GM12878 (cell line): ENCODE results near the gene SUB1. TPM values are rescaled to one million over a fixed set of nuclear protein-coding genes. Genes with fewer than 3 reads are reported as not detected.

Experiments used
- ATAC-seq: fragments of 200-7000 bp; cut with Tn5 transposase; 3 replicates; pipeline ENCODE4 v1.9.1; 2020; ENCODE audit warnings: mild to moderate bottlenecking, moderate library complexity
- BruUV-seq: library from RNA; stranded (reverse); fragments of 400-500 nt; replicated peaks from 2 replicates; lab custom pipeline; 2021; lab: Mats Ljungman, UMichigan
- CTCF ChIA-PET: fragments of 300-600 bp; sonication (Branson Sonifier 250); formaldehyde crosslinking; extraction: SDS; loops from one replicate; lab custom pipeline; 2021; ENCODE audit warnings: inconsistent platforms; lab: Yijun Ruan, JAX
- POLR2A ChIA-PET: fragments of 350-600 bp; formaldehyde crosslinking; extraction: SDS; loops from one replicate; lab custom pipeline; 2021; ENCODE audit warnings: inconsistent platforms; lab: Charles Lee
- RAD21 ChIA-PET: fragments of 300-600 bp; sonication (Branson Sonifier 250); formaldehyde crosslinking; loops from one replicate; lab custom pipeline; 2023; ENCODE audit warnings: antibody characterized with exemption; ENCODE audit not compliant: unreplicated experiment; lab: Charles Lee
- SMC1A ChIA-PET: fragments of 300-600 bp; sonication (Branson Sonifier 250); formaldehyde crosslinking; loops from one replicate; lab custom pipeline; 2023; ENCODE audit not compliant: unreplicated experiment, uncharacterized antibody; lab: Charles Lee
- DNase-seq: peaks from one replicate; pipeline ENCODE4 v3.0.0-alpha.2; 2011; ENCODE audit warnings: low read depth, low spot score
- FAIRE-seq: peaks from 3 replicates; lab custom pipeline; 2011; peaks lifted over from hg19 to GRCh38; lab: Jason Lieb, UNC
- H2AFZ ChIP-seq: 2 replicates; pipeline ENCODE4 v1.6.0; 2011; ENCODE audit warnings: low read depth, low read length, control low read depth; ENCODE audit not compliant: control insufficient read depth
- H3K27ac ChIP-seq: 2 replicates; pipeline ENCODE4 v1.5.1; 2011; ENCODE audit warnings: control low read depth; ENCODE audit not compliant: control insufficient read depth, insufficient read depth
- H3K27me3 ChIP-seq, 2 experiments: replicated peaks in 1 of 2; 2 replicates each; pipeline versions ENCODE4 v1.6.0 to v1.6.1; 2011; ENCODE audit warnings: low read length in 1 of 2; ENCODE audit not compliant: control insufficient read depth in 2 of 2, insufficient read depth in 2 of 2
- H3K36me3 ChIP-seq, 2 experiments: 2 replicates each; pipeline ENCODE4 v1.5.1; 2011; ENCODE audit warnings: low read length in 1 of 2; ENCODE audit not compliant: control insufficient read depth in 2 of 2, insufficient read depth in 2 of 2
- H3K4me1 ChIP-seq: 2 replicates; pipeline ENCODE4 v1.6.1; 2011; ENCODE audit warnings: mild to moderate bottlenecking, low read length, moderate library complexity, mixed read lengths; ENCODE audit not compliant: control insufficient read depth, insufficient read depth
- H3K4me2 ChIP-seq: 2 replicates; pipeline ENCODE4 v1.6.0; 2011; ENCODE audit warnings: control low read depth; ENCODE audit not compliant: control insufficient read depth, insufficient read depth
- H3K4me3 ChIP-seq: fragments of 200-600 bp; sonication (generic); 2 replicates; pipeline ENCODE4 v1.5.1; 2016
- H3K79me2 ChIP-seq: 2 replicates; pipeline ENCODE4 v1.6.0; 2011; ENCODE audit warnings: low read length; ENCODE audit not compliant: control insufficient read depth, insufficient read depth
- H3K9ac ChIP-seq: 2 replicates; pipeline ENCODE4 v1.8.0; 2011; ENCODE audit warnings: low read length, control low read depth, mixed read lengths; ENCODE audit not compliant: control insufficient read depth, insufficient read depth
- H3K9me3 ChIP-seq: replicated peaks from 3 replicates; pipeline ENCODE4 v1.5.1; 2011; ENCODE audit warnings: mild to moderate bottlenecking, low read length; ENCODE audit not compliant: control insufficient read depth, insufficient read depth
- H4K20me1 ChIP-seq: 2 replicates; pipeline ENCODE4 v1.6.0; 2011; ENCODE audit not compliant: control insufficient read depth, insufficient read depth
- BHLHE40 ChIP-seq, 2 experiments: fragments of 450-650 bp in 1 of 2; IDR thresholded peaks; 2 replicates each; pipeline ENCODE4 v1.6.1; 2011 to 2017; ENCODE audit warnings: low read depth in 2 of 2, borderline replicate concordance in 1 of 2, improper control_type of control experiment in 1 of 2, low read length in 1 of 2, mild to moderate bottlenecking in 1 of 2
- CBFB ChIP-seq: IDR thresholded peaks from 2 replicates; pipeline ENCODE4 v1.6.1; 2016; ENCODE audit warnings: antibody characterized with exemption, low read depth
- CEBPB ChIP-seq, 2 experiments: fragments of 150-350 bp in 1 of 2; IDR thresholded peaks; 2 replicates each; pipeline ENCODE4 v1.6.1; 2012 to 2014; ENCODE audit warnings: low read depth in 2 of 2, low read length in 2 of 2, borderline replicate concordance in 1 of 2, inconsistent platforms in 1 of 2
- CHD2 ChIP-seq: IDR thresholded peaks from 2 replicates; pipeline ENCODE4 v1.6.1; 2011; ENCODE audit warnings: low read depth, low read length, improper control_type of control experiment, borderline replicate concordance
- CHD4 ChIP-seq: fragments of 200-600 bp; sonication (generic); IDR thresholded peaks from 2 replicates; pipeline ENCODE4 v1.6.1; 2016; ENCODE audit warnings: mild to moderate bottlenecking
- HDAC6 ChIP-seq: fragments of 200-600 bp; sonication (generic); IDR thresholded peaks from one replicate; pipeline ENCODE4 v1.8.0; 2017; ENCODE audit warnings: antibody characterized with exemption; ENCODE audit not compliant: unreplicated experiment
- IKZF1 ChIP-seq: fragments of 450-650 bp; conservative IDR thresholded peaks from 2 replicates; pipeline ENCODE4 v1.6.1; 2017; ENCODE audit warnings: antibody characterized with exemption, mild to moderate bottlenecking
- KLF5 ChIP-seq: fragments of 450-650 bp; IDR thresholded peaks from 2 replicates; pipeline ENCODE4 v1.6.1; 2014; ENCODE audit warnings: mild to moderate bottlenecking; ENCODE audit not compliant: partially characterized antibody
- SUZ12 ChIP-seq: fragments of 200-600 bp; sonication (generic); IDR thresholded peaks from one replicate; pipeline ENCODE4 v1.6.1; 2018; ENCODE audit warnings: antibody characterized with exemption, mild to moderate bottlenecking; ENCODE audit not compliant: unreplicated experiment
- ZNF207 ChIP-seq: fragments of 450-650 bp; IDR thresholded peaks from 2 replicates; pipeline ENCODE4 v1.6.1; 2014; ENCODE audit warnings: antibody characterized with exemption, mild to moderate bottlenecking, borderline replicate concordance
- ZNF622 ChIP-seq: fragments of 450-650 bp; IDR thresholded peaks from 2 replicates; pipeline ENCODE4 v1.6.1; 2017; ENCODE audit warnings: mild to moderate bottlenecking, inconsistent platforms
- WGBS: methylation state at CpG from one replicate; pipeline ENCODE4 v1.1.6; 2016; ENCODE audit warnings: low lambda C conversion rate; ENCODE audit not compliant: insufficient replicate concordance, insufficient coverage; ENCODE audit errors: missing lambda C conversion rate; 5-methylcytosine and 5-hydroxymethylcytosine counted together
- in situ Hi-C: fragments of 300-500 bp; cut with MboI; formaldehyde crosslinking; loops from 9 replicates; pipeline ENCODE4 v1.14.3; 2018; ENCODE audit warnings: mixed read lengths
- intact Hi-C: fragments of 100-400 bp; cut with micrococcal nuclease; formaldehyde crosslinking; loops from one replicate; pipeline ENCODE4 v1.14.2; 2022; ENCODE audit not compliant: unreplicated experiment
- polyA plus RNA-seq, 11 experiments: library from polyadenylated mRNA; depleted of rRNA in 4 of 11; unstranded in 6 of 11; stranded (reverse) in 5 of 11; fragments of >200 nt; fragmentation: Nextera tagmentation in 4 of 11; fragmentation: Illumina TruSeq in 1 of 11; extraction: Ambion mirVana in 4 of 11; extraction: Trizol in 1 of 11; gene quantifications; 1 replicate in 1 of 11; 2 replicates in 10 of 11; pipeline versions ENCODE4 v1.2.1 to v1.2.3, GENCODE V29; 2011 to 2016; ENCODE audit warnings: inconsistent platforms in 2 of 11, missing spikeins in 2 of 11, low read depth in 1 of 11
- total RNA-seq, 4 experiments: library from RNA; depleted of rRNA in 3 of 4; stranded (reverse); fragments of >200 nt in 3 of 4; fragmentation: Illumina TruSeq in 1 of 4; extraction: Trizol in 1 of 4; gene quantifications; 2 replicates each; pipeline versions ENCODE4 v1.2.1 to v1.2.3, GENCODE V29; 2013 to 2021
- TF ChIP-seq, protein P1 (sequence below): fragments of 450-650 bp; IDR thresholded peaks from 2 replicates; pipeline ENCODE4 v1.6.1; 2017; ENCODE audit warnings: antibody characterized with exemption, mild to moderate bottlenecking, moderate library complexity
- TF ChIP-seq, protein P2 (sequence below): IDR thresholded peaks from 2 replicates; pipeline ENCODE4 v1.6.1; 2012; ENCODE audit warnings: low read depth, low read length, improper control_type of control experiment

The SUB1 gene
- total and polyA plus RNA-seq, 10 of the 15 experiments (the other 5 are each of a cell fraction or from before 2014, with no cell fraction given), result 468 to 2,785 (median 1,145) TPM

- BruUV-seq, result no TSS peak
- Histone ChIP-seq H3K27ac (no peak overlapping the region), H3K9ac (no peak overlapping the region), H4K20me1 (no peaks in the 10 kb centered on the region), H3K27me3 (no peaks in the 10 kb centered on the region), H3K36me3 (no peaks in the 10 kb centered on the region), H3K9me3 (no peaks in the 10 kb centered on the region)
- 40% methylated on average over 6 of the region's 6 CpGs for WGBS
- no peak for ATAC-seq
- TF ChIP-seq IKZF1 (no peak), HDAC6 (no peak), CHD2 (no peak), CBFB (no peak), CEBPB (IDR thresholded peaks at IDR 0.05; ENCODE audit: borderline replicate concordance in 1 of 2, low read depth in 2 of 2, low read length in 2 of 2) (no peak), KLF5 (no peak), CHD4 (no peak), BHLHE40 (IDR thresholded peaks at IDR 0.05; ENCODE audit: borderline replicate concordance in 1 of 2, low read depth in 2 of 2, low read length in 1 of 2) (no peak), SUZ12 (no peak), ZNF622 (no peak), ZNF207 (no peak)
- TF ChIP-seq, protein P1, sequence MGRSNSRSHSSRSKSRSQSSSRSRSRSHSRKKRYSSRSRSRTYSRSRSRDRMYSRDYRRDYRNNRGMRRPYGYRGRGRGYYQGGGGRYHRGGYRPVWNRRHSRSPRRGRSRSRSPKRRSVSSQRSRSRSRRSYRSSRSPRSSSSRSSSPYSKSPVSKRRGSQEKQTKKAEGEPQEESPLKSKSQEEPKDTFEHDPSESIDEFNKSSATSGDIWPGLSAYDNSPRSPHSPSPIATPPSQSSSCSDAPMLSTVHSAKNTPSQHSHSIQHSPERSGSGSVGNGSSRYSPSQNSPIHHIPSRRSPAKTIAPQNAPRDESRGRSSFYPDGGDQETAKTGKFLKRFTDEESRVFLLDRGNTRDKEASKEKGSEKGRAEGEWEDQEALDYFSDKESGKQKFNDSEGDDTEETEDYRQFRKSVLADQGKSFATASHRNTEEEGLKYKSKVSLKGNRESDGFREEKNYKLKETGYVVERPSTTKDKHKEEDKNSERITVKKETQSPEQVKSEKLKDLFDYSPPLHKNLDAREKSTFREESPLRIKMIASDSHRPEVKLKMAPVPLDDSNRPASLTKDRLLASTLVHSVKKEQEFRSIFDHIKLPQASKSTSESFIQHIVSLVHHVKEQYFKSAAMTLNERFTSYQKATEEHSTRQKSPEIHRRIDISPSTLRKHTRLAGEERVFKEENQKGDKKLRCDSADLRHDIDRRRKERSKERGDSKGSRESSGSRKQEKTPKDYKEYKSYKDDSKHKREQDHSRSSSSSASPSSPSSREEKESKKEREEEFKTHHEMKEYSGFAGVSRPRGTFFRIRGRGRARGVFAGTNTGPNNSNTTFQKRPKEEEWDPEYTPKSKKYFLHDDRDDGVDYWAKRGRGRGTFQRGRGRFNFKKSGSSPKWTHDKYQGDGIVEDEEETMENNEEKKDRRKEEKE, result no peak
- TF ChIP-seq, protein P2, sequence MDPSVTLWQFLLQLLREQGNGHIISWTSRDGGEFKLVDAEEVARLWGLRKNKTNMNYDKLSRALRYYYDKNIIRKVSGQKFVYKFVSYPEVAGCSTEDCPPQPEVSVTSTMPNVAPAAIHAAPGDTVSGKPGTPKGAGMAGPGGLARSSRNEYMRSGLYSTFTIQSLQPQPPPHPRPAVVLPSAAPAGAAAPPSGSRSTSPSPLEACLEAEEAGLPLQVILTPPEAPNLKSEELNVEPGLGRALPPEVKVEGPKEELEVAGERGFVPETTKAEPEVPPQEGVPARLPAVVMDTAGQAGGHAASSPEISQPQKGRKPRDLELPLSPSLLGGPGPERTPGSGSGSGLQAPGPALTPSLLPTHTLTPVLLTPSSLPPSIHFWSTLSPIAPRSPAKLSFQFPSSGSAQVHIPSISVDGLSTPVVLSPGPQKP, result no peak
- TF ChIP-seq, all 136 proteins: peak for 0
- Histone ChIP-seq H3K4me1 (no peaks in the 10 kb centered on the region), H2AFZ (no peak overlapping the region), H3K4me2 (no peak overlapping the region), H3K4me3 (no peak overlapping the region), H3K79me2 (no peaks in the 10 kb centered on the region)
- ChIA-PET CTCF (no interaction called here), RAD21 (no interaction called here), SMC1A (interaction anchor here (1.0 kb wide), 1 partner anchor 57 kb away, joined by 3 read pairs; no protein-coding TSS in a partner anchor), POLR2A (no interaction called here)
- intact Hi-C loops (no loop called here), in situ Hi-C loops (no loop called here)
- FAIRE-seq (no peak), DNase-seq (no peak)
These were observed 61.0 kb downstream of the SUB1 start for GRCh38 chr5:32646061-32646969.
